NCI-H1092 treated with DMSO at 0.1 percent for 48 hours (cell line): Measurements from ENCODE around the gene TLK1.
"Not testable (repeated sequence)": the region's sequence is repeated elsewhere in the genome, so short reads cannot be mapped to it uniquely, and the experiment has no call there.

ENCODE experiments used
- DNase-seq: peaks from one replicate; lab custom pipeline; 2025; lab: John Stamatoyannopoulos, UW

The TLK1 gene

DNA sequence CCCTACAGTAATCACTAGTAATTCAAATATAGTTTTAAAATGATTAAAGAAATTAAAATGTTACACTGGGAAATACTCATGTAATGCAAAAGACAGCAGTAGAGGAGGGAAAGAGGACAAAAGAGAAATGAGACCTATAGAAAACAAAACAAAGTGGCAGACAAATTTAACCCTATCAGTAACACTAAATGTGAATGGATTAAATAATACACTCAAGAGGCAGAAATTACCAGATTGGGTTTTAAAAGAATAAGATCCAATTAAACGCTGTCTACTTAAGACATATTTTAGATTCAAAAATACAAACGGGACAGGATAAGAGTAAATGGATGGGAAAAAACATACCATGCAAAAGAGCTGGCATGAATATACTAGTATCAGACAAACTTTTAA, 17.0 kb downstream of the TLK1 start:
- no peak for DNase-seq

- no peak for DNase-seq
These were observed 18.3 kb downstream of the TLK1 start for GRCh38 chr2:171142398-171142797.

DNA sequence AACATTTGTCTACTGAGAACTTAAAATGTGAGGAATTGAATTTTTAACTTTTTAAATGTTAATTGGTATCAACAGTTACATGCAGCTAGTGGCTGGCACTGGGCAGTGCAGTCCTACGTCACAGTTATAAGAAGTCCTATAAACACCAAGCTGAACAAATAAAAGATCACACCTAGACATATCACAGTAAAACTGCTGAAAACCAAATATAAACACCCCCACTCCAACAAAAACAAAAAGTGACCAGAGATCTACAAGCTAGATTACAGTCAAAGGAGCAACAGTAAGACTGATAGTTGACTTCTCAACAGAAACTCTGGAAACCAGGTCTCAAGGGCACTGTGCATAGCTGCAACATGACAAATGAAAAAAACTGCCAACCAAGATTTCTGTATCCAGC, 19.4 kb downstream of the TLK1 start:
- no peak for DNase-seq

GRCh38 chr2:171139860-171140259, 20.8 kb downstream of the TLK1 start:
- no peak for DNase-seq

DNA sequence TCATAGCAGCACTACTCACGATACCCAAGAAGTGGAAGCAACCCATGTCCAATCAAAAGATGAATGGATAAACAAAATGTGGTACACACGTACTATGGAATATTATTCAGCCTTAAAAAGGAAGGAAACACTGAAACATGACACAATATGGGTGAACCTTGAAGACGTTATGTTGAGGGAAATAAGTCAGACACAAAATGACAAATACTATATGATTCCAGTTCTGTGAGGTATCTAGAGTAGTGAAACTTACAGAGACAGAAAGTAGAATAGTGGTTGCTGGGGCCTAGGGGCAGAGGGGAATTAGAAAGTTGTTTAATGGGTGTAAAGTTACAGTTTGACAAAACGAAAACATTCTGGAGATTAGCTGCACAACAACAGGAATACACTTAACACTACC, 24.7 kb downstream of the TLK1 start:
- no peak for DNase-seq

- DNase-seq, result no peak
These were observed 26.0 kb downstream of the TLK1 start for GRCh38 chr2:171134624-171135230.

- DNase-seq, result no peak
These were observed 28.6 kb downstream of the TLK1 start for GRCh38 chr2:171132086-171132485.

DNA sequence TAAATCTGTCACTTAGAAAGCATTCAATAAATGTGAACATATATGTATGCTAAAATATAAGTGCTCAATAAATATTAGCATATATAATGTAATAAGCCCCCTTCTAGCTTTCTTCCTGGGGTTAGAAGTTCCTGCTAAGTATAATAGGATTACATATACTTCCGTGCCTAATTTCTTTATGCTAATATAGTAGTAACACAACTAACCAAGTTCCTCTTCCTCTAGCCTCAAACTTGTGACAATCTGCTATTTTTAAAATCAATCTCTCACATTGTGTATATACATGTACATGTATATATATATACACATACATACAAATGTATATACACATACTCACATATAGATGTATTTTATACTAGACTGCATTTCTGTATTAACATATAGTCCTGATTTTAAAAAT, 32.2 kb downstream of the TLK1 start:
- no peak for DNase-seq

GRCh38 chr2:171124541-171124940, 36.2 kb downstream of the TLK1 start:
- no peak for DNase-seq

DNA sequence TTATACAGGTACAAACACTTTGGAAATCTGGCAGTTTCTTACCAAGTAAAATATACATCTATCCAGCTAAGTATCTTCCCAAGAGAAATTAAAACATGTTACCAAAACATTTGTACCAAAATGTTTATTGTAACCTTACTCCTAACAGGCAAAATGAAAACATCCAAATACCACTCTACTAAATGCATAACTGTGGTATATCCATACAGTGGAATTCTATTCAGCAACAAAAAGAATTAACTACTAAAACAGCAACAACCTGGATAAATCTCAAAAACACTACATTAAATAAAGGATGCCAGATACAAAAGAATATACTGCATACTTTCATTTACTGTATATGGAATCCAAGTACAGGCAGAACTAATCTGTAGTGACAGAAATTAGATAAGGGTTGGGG, 51.1 kb downstream of the TLK1 start:
- DNase-seq, result no peak

DNA sequence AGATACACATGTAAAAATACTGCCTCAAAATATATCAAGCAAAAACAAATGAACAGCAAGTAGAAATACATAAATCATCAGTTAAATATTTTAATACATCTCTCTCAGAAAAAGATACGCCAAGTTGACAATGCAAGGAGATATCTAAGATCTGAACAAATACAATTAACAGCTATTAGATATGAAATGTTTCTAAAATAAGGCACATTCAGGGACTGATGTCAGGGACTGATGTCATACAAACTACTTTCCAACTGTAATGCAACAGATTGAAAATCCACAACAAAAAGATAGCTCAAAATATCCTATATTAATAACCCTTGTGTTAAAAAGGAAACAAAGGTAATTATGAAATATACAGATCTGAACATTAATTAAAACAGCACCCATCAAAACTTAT, 51.7 kb downstream of the TLK1 start:
- DNase-seq, result no peak

GRCh38 chr2:171107803-171108202, 52.9 kb downstream of the TLK1 start:
- DNase-seq, result no peak

DNA sequence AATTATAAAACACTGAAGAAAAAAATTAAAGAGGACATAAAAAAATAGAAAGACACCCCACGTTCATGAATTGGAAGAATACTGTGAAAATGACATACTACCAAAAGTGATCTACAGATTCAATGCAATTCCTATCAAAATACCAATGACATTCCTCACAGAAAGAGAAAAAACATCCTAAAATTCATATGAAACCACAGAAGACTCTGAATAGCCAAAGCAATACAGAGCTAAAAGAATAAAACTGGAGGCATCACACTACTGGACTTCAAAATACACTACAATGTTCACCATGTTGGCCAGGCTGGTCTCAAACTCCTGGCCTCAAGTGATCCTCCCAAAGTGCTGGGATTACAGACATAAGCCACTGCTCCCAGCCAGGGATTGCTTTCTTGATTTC, 56.3 kb downstream of the TLK1 start:
- DNase-seq, result no peak

DNA sequence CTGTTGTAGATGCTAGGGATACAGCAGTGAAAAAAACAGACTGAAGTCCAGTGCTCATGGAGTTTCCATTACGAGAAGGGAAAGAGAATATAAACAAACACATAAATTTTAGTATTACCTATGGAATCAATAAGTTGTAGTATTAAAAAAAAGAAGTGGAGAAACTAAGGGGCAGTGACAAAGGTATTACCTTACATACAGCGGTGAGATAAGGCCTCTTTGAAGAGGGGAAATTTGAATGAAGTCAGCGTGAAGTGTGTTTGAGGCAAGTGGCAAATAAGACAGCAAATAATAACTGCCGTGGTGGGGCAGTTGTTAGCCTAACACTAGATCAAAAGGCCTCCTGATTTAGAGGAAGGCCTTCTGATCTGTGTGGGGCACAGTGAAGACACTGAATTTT, 57.9 kb downstream of the TLK1 start:
- DNase-seq, result peak; percentile 79

DNA sequence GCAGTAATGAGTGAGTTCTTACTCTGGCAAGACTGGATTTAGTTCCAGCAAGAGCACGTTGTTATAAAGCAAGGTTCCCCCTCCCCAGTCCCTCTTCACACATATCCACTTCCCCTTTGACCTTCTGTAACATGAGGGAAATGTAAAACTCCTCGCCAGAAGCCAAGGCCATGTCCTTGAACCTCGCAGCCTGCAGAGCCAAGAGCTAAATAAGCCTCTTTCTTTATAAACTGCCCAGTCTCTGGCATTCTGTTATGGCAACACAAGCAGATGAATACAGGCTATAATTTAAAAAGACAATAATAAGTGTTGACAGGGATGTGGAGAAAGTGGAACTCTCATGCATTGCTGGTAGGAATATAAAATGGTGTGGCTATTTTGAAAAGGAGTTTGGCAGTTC, 60.3 kb downstream of the TLK1 start:
- no peak for DNase-seq

GRCh38 chr2:171098607-171099006, 62.1 kb downstream of the TLK1 start:
- DNase-seq, result no peak

DNA sequence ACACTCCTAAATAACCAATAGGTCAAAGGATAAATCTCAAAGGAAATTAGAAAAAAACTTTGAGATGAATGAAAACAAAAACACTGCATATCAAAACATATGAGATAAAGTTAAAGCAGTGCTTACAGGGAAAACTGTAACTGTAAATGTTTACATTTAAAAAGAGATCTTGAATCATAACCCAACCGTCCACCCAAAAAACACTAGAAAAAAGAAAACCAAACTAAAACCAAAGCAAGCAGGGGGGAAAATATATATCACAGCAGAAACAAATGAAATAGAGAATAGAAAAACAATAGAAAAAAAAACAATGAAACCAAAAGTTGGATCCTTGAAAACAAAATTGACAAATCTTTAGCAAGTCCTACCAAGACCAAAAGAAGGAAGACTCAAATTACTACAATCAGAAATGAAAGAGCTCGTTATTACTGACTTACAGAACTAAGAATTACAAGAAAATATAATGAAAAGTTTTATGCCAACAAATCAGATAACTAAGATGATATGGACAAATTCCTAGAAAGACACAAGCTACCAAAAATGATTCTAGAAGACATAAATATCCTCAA, 65.6 kb downstream of the TLK1 start:
- DNase-seq, result no peak

- not testable (repeated sequence) for DNase-seq
These were observed 69.2 kb downstream of the TLK1 start for GRCh38 chr2:171091517-171091916.

GRCh38 chr2:171089489-171089888, 71.2 kb downstream of the TLK1 start:
- DNase-seq, result no peak

- no peak for DNase-seq
These were observed 72.4 kb downstream of the TLK1 start for GRCh38 chr2:171088057-171088834.

DNA sequence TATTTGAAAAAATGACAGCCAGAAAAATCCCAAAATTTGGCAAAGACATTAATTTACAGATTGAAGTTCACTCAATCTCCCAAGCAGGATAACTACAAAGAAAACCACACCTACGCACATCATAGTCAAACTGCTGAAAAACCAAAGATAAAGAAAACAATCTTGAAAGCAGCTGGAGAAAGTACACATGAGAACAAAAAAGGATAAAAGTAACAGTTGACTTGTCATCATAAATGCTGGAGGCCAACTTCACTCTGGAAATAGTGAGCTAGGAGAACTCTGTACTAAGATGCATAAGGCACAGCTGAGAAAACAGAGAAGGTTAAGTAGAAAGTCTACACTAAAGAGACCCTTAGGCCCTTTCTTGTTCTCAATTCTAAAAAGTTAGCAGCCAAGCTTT, 73.1 kb downstream of the TLK1 start:
- DNase-seq, result no peak

GRCh38 chr2:171086352-171087290, 74.1 kb downstream of the TLK1 start:
- no peak for DNase-seq

DNA sequence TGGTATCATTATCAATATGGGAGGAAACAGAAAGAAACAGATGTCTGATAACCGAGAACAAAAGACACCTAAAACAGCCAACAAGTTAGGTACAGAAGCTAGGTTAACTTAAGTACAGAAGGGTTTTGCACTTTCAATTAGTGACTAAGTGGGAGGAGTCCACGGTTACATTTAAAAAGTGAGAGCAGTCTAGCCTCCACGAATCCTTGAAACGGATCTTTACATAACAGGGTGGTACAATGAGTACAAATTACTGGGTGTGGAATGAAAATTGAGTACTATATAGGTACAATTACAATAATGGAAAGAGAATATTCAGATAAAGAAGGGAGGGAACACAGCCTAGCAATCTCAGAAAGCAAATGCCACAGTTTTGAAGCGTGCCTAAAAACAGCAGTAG, 76.6 kb downstream of the TLK1 start:
- DNase-seq, result no peak
